ENCODE measurements around the gene TM9SF2. TPM values are rescaled to one million over a fixed set of nuclear protein-coding genes. Genes with fewer than 3 reads are reported as not detected.

The TM9SF2 gene
- total RNA-seq, 1 donor from 2014 or later: 61.8 TPM

- intact Hi-C loops (cut with DNase I): no loop called here
- DNase-seq (ENCODE audit: low spot score): no peak
These were observed 24.7 kb downstream of the TM9SF2 start for GRCh38 chr13:99525967-99526366.

GRCh38 chr13:99526549-99526948 lies 25.3 kb downstream of the TM9SF2 start:
- no peak for DNase-seq (ENCODE audit: low spot score)
- intact Hi-C loops (cut with DNase I): no loop called here

GRCh38 chr13:99527301-99527700 lies 26.0 kb downstream of the TM9SF2 start:
- intact Hi-C loops (cut with DNase I): no loop called here
- DNase-seq (ENCODE audit: low spot score): no peak

- intact Hi-C loops (cut with DNase I): no loop called here
- DNase-seq (ENCODE audit: low spot score): no peak
These were observed 27.3 kb downstream of the TM9SF2 start for GRCh38 chr13:99528547-99528946.

GRCh38 chr13:99536023-99536422 lies 34.8 kb downstream of the TM9SF2 start:
- no peak for DNase-seq (ENCODE audit: low spot score)
- intact Hi-C loops (cut with DNase I): no loop called here

- DNase-seq (ENCODE audit: low spot score): no peak
- intact Hi-C loops (cut with DNase I): no loop called here
These were observed 39.3 kb downstream of the TM9SF2 start for GRCh38 chr13:99540530-99540929.

- no peak for DNase-seq (ENCODE audit: low spot score)
- intact Hi-C loops (cut with DNase I): no loop called here
These were observed 41.6 kb downstream of the TM9SF2 start for GRCh38 chr13:99542788-99543406.

GRCh38 chr13:99545361-99545760 lies 44.1 kb downstream of the TM9SF2 start:
- intact Hi-C loops (cut with DNase I): no loop called here
- DNase-seq (ENCODE audit: low spot score): no peak

- intact Hi-C loops (cut with DNase I): no loop called here
- no peak for DNase-seq (ENCODE audit: low spot score)
These were observed 44.7 kb downstream of the TM9SF2 start for GRCh38 chr13:99545979-99546378.

GRCh38 chr13:99546878-99547277 lies 45.6 kb downstream of the TM9SF2 start:
- intact Hi-C loops (cut with DNase I): no loop called here
- no peak for DNase-seq (ENCODE audit: low spot score)

GRCh38 chr13:99548448-99548847 lies 47.2 kb downstream of the TM9SF2 start:
- DNase-seq (ENCODE audit: low spot score): no peak
- intact Hi-C loops (cut with DNase I): no loop called here

- intact Hi-C loops (cut with DNase I): no loop called here
- DNase-seq (ENCODE audit: low spot score): no peak
These were observed 51.8 kb downstream of the TM9SF2 start for GRCh38 chr13:99553033-99553432.

GRCh38 chr13:99555149-99555548 lies 53.9 kb downstream of the TM9SF2 start:
- no peak for DNase-seq (ENCODE audit: low spot score)
- intact Hi-C loops (cut with DNase I): no loop called here

- no peak for DNase-seq (ENCODE audit: low spot score)
- intact Hi-C loops (cut with DNase I): no loop called here
These were observed 55.7 kb downstream of the TM9SF2 start for GRCh38 chr13:99556867-99557443.

- intact Hi-C loops (cut with DNase I): no loop called here
- DNase-seq (ENCODE audit: low spot score): no peak
These were observed 57.4 kb downstream of the TM9SF2 start for GRCh38 chr13:99558570-99559180.

GRCh38 chr13:99559560-99559959 lies 58.3 kb downstream of the TM9SF2 start:
- intact Hi-C loops (cut with DNase I): no loop called here
- DNase-seq (ENCODE audit: low spot score): no peak

- intact Hi-C loops (cut with DNase I): no loop called here
- no peak for DNase-seq (ENCODE audit: low spot score)
These were observed 62.1 kb downstream of the TM9SF2 start for GRCh38 chr13:99563404-99563803.

GRCh38 chr13:99564386-99564785 lies 63.1 kb downstream of the TM9SF2 start:
- intact Hi-C loops (cut with DNase I): no loop called here
- no peak for DNase-seq (ENCODE audit: low spot score)

GRCh38 chr13:99565478-99566124 lies 64.3 kb downstream of the TM9SF2 start:
- intact Hi-C loops (cut with DNase I): no loop called here
- DNase-seq (ENCODE audit: low spot score): no peak

- intact Hi-C loops (cut with DNase I): no loop called here
- no peak for DNase-seq (ENCODE audit: low spot score)
These were observed 65.1 kb downstream of the TM9SF2 start for GRCh38 chr13:99566125-99567083.

Measured in cardiac septum (tissue), 1 donor.